ACHN (cell line): Measurements from ENCODE around the gene ARHGEF11.
"Not testable (repeated sequence)": the region's sequence is repeated elsewhere in the genome, so short reads cannot be mapped to it uniquely, and the experiment has no call there.

Experiments used
- DNase-seq: peaks from one replicate; pipeline ENCODE4 v3.0.0-alpha.2; 2015
- in situ Hi-C: cut with HindIII; loops from 2 replicates; pipeline ENCODE4 v1.10.0; 2017; ENCODE audit warnings: low sequenced_read_pairs, low pct_ligation_motif_present, low pct_unique_long_range_greater_than_20kb

The ARHGEF11 gene

GRCh38 chr1:157056269-157056668, 10.7 kb upstream of the ARHGEF11 start:
- in situ Hi-C loops = no loop called here

GRCh38 chr1:157055729-157056128, 10.2 kb upstream of the ARHGEF11 start:
- DNase-seq, in situ Hi-C loops: not testable (repeated sequence)

More at GRCh38 chr1:157056269-157056668, 10.7 kb upstream of the ARHGEF11 start:
- no peak for DNase-seq

- DNase-seq = no peak
- in situ Hi-C loops = no loop called here
Measured at GRCh38 chr1:157050836-157051235, 5.3 kb upstream of the ARHGEF11 start.

GRCh38 chr1:157047062-157047410, 1.5 kb upstream of the ARHGEF11 start:
- DNase-seq = no peak
- in situ Hi-C loops = no loop called here

- no peak for DNase-seq
- in situ Hi-C loops = no loop called here
Measured at GRCh38 chr1:157044326-157044725, 1.2 kb downstream of the ARHGEF11 start.

- in situ Hi-C loops = no loop called here
- DNase-seq = no peak
Measured at GRCh38 chr1:157043685-157044084, 1.9 kb downstream of the ARHGEF11 start.

- in situ Hi-C loops = no loop called here
- no peak for DNase-seq
Measured at GRCh38 chr1:157042846-157043245, 2.7 kb downstream of the ARHGEF11 start.

- DNase-seq = peak; percentile 40
- in situ Hi-C loops = no loop called here
Measured at GRCh38 chr1:157040802-157041201, 4.7 kb downstream of the ARHGEF11 start.

- in situ Hi-C loops = no loop called here
- no peak for DNase-seq
Measured at GRCh38 chr1:157035121-157035520, 10.4 kb downstream of the ARHGEF11 start.

GRCh38 chr1:157034137-157034800, 11.3 kb downstream of the ARHGEF11 start:
- no peak for DNase-seq
- in situ Hi-C loops = no loop called here

GRCh38 chr1:157033357-157033876, 12.1 kb downstream of the ARHGEF11 start:
- in situ Hi-C loops = no loop called here
- no peak for DNase-seq

GRCh38 chr1:157032303-157032702, 13.2 kb downstream of the ARHGEF11 start:
- in situ Hi-C loops = no loop called here
- DNase-seq = no peak

- in situ Hi-C loops = no loop called here
- no peak for DNase-seq
Measured at GRCh38 chr1:157030728-157031127, 14.8 kb downstream of the ARHGEF11 start.

GRCh38 chr1:157028674-157029073, 16.9 kb downstream of the ARHGEF11 start:
- no peak for DNase-seq
- in situ Hi-C loops = no loop called here

- in situ Hi-C loops = no loop called here
- no peak for DNase-seq
Measured at GRCh38 chr1:157025856-157026255, 19.7 kb downstream of the ARHGEF11 start.

GRCh38 chr1:157025385-157025784, 20.2 kb downstream of the ARHGEF11 start:
- DNase-seq = no peak
- in situ Hi-C loops = no loop called here

- in situ Hi-C loops = no loop called here
- no peak for DNase-seq
Measured at GRCh38 chr1:157021688-157022087, 23.9 kb downstream of the ARHGEF11 start.

GRCh38 chr1:157019457-157019856, 26.1 kb downstream of the ARHGEF11 start:
- in situ Hi-C loops = no loop called here
- no peak for DNase-seq

- no peak for DNase-seq
- in situ Hi-C loops = no loop called here
Measured at GRCh38 chr1:157011845-157012244, 33.7 kb downstream of the ARHGEF11 start.

- no peak for DNase-seq
- in situ Hi-C loops = no loop called here
Measured at GRCh38 chr1:157008502-157008901, 37.0 kb downstream of the ARHGEF11 start.

- in situ Hi-C loops = no loop called here
Measured at GRCh38 chr1:157007306-157007705, 38.2 kb downstream of the ARHGEF11 start.

More at GRCh38 chr1:157007306-157007705, 38.2 kb downstream of the ARHGEF11 start:
- no peak for DNase-seq
